Forelimb muscle (tissue), 1 donor: ENCODE data around the gene INMT. TPM values are rescaled to one million over a fixed set of nuclear protein-coding genes. Genes with fewer than 3 reads are reported as not detected.

ENCODE experiments used
- polyA plus RNA-seq: library from polyadenylated mRNA; unstranded; fragments of 120-200 nt; gene quantifications from one replicate; pipeline ENCODE4 v1.2.1, GENCODE V29; 2013; ENCODE audit not compliant: insufficient read length

INMT gene
- polyA plus RNA-seq, 1 donor, result 8.3 TPM

Other genes starting within 250 kb of the INMT start
- 36.0 TPM for gene GGCT, start 247.3 kb upstream of the INMT start, polyA plus RNA-seq
- 62.8 TPM for gene GARS1, start 157.3 kb upstream of the INMT start, polyA plus RNA-seq
- gene CRHR2, start 69.7 kb upstream of the INMT start, polyA plus RNA-seq, result 3.4 TPM
- 5.2 TPM for gene MINDY4, start 19.3 kb downstream of the INMT start, polyA plus RNA-seq
- gene AQP1, start 159.7 kb downstream of the INMT start, polyA plus RNA-seq, result 91.6 TPM
- gene GHRHR, start 211.8 kb downstream of the INMT start, polyA plus RNA-seq, result 0.54 TPM